ENCODE measurements around the gene ROR1.
A peak's percentile ranks its signal among the peaks of the same experiment; 100 is the strongest.

Gene ROR1

DNA sequence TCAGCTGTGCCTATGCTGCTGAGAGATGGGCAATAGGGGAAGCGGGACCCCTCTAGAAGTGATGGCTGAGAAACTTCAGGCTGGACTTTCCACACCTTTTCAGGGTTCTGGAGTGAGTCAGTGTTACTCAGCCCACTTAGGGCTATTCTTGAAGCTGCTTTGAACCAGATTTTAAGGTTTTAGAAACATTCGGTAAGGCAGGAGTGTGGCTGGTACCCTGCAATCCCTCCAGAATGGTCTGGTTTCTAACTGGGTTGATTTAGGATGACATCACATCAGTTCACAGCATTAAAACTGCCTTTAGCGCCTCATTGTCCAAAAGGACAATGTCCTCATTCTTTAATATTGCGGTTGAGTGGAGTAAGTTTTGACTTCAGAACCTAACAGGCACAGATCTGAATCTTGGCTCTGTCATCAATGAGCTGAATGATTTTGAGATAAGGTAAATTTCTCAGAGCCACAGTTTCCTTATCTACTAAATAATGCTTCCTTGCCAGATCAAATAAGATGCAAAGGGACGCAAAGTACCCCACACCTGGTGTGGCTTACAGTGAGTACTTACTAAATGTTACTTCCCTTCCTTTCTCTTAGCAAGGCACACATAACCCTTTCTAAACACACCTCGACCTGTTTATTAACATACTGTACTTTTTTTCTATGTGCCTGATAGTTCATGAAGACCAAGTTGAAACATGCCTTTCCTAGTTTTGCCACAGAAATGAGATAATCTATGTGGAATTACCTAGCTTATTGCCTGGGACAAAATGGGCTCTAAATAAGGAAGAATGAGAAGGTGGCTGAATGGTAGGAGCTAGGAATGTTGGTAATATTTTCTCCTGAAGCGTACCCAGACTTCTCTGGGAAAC lies 209.8 kb downstream of the ROR1 start:
- Histone ChIP-seq H3K27me3 (ENCODE audit: insufficient read depth, poor library complexity, severe bottlenecking) (no peaks in the 10 kb centered on the region), H3K27ac (ENCODE audit: poor library complexity, severe bottlenecking) (peak overlapping the region; percentile 51), H3K36me3 (ENCODE audit: low read depth) (no peaks in the 10 kb centered on the region), H3K4me1 (ENCODE audit: insufficient read depth, poor library complexity, severe bottlenecking) (peaks cover 15% of the 10 kb centered on the region), H3K9me3 (ENCODE audit: severe bottlenecking) (no peaks in the 10 kb centered on the region), H3K4me3 (ENCODE audit: severe bottlenecking) (no peak overlapping the region)
- ATAC-seq (ENCODE audit: low read depth) = peak; percentile 55
- no peak for DNase-seq (ENCODE audit: low spot score)
- TF ChIP-seq, protein P1, sequence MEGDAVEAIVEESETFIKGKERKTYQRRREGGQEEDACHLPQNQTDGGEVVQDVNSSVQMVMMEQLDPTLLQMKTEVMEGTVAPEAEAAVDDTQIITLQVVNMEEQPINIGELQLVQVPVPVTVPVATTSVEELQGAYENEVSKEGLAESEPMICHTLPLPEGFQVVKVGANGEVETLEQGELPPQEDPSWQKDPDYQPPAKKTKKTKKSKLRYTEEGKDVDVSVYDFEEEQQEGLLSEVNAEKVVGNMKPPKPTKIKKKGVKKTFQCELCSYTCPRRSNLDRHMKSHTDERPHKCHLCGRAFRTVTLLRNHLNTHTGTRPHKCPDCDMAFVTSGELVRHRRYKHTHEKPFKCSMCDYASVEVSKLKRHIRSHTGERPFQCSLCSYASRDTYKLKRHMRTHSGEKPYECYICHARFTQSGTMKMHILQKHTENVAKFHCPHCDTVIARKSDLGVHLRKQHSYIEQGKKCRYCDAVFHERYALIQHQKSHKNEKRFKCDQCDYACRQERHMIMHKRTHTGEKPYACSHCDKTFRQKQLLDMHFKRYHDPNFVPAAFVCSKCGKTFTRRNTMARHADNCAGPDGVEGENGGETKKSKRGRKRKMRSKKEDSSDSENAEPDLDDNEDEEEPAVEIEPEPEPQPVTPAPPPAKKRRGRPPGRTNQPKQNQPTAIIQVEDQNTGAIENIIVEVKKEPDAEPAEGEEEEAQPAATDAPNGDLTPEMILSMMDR (IDR thresholded peaks at IDR 0.05; ENCODE audit: poor library complexity, severe bottlenecking) = no peak

- DNase-seq (ENCODE audit: low spot score) (no peak), ATAC-seq (ENCODE audit: low read depth) (0 out of 3 replicates have a peak, but pooled peaks have one; percentile 18)
- H3K9me3 ChIP-seq (ENCODE audit: severe bottlenecking) = no peaks in the 10 kb centered on the region
- H3K36me3 ChIP-seq (ENCODE audit: low read depth) = no peaks in the 10 kb centered on the region
- no peak overlapping the region for H3K4me3 ChIP-seq (ENCODE audit: severe bottlenecking)
- TF ChIP-seq, protein P1 (IDR thresholded peaks at IDR 0.05; ENCODE audit: poor library complexity, severe bottlenecking) = no peak
- H3K4me1 ChIP-seq (ENCODE audit: insufficient read depth, poor library complexity, severe bottlenecking) = peaks cover 15% of the 10 kb centered on the region
- H3K27me3 ChIP-seq (ENCODE audit: insufficient read depth, poor library complexity, severe bottlenecking) = no peaks in the 10 kb centered on the region
- peak overlapping the region; percentile 51 for H3K27ac ChIP-seq (ENCODE audit: poor library complexity, severe bottlenecking)
Measured at GRCh38 chr1:63984257-63984929, 210.6 kb downstream of the ROR1 start.

GRCh38 chr1:63984930-63985290 lies 211.1 kb downstream of the ROR1 start:
- Histone ChIP-seq H3K27me3 (ENCODE audit: insufficient read depth, poor library complexity, severe bottlenecking) (no peaks in the 10 kb centered on the region), H3K36me3 (ENCODE audit: low read depth) (no peaks in the 10 kb centered on the region), H3K4me1 (ENCODE audit: insufficient read depth, poor library complexity, severe bottlenecking) (peaks cover 15% of the 10 kb centered on the region), H3K27ac (ENCODE audit: poor library complexity, severe bottlenecking) (no peak overlapping the region), H3K9me3 (ENCODE audit: severe bottlenecking) (no peaks in the 10 kb centered on the region), H3K4me3 (ENCODE audit: severe bottlenecking) (no peak overlapping the region)
- no peak for DNase-seq (ENCODE audit: low spot score)
- TF ChIP-seq, protein P1 (IDR thresholded peaks at IDR 0.05; ENCODE audit: poor library complexity, severe bottlenecking) = no peak
- ATAC-seq (ENCODE audit: low read depth) = no peak

- peaks cover 15% of the 10 kb centered on the region for H3K4me1 ChIP-seq (ENCODE audit: insufficient read depth, poor library complexity, severe bottlenecking)
- H3K27ac ChIP-seq (ENCODE audit: poor library complexity, severe bottlenecking) = no peak overlapping the region
- ATAC-seq (ENCODE audit: low read depth) (peak; percentile 38; the same call in 2 of the 3 replicates), DNase-seq (ENCODE audit: low spot score) (no peak)
- H3K36me3 ChIP-seq (ENCODE audit: low read depth) = no peaks in the 10 kb centered on the region
- TF ChIP-seq, protein P1 (IDR thresholded peaks at IDR 0.05; ENCODE audit: poor library complexity, severe bottlenecking) = no peak
- H3K27me3 ChIP-seq (ENCODE audit: insufficient read depth, poor library complexity, severe bottlenecking) = no peaks in the 10 kb centered on the region
- no peaks in the 10 kb centered on the region for H3K9me3 ChIP-seq (ENCODE audit: severe bottlenecking)
- no peak overlapping the region for H3K4me3 ChIP-seq (ENCODE audit: severe bottlenecking)
Measured at GRCh38 chr1:63987014-63987627, 213.3 kb downstream of the ROR1 start.

All from RWPE2 (cell line).